ENCODE measurements around the gene NPAS3.

The NPAS3 gene

DNA sequence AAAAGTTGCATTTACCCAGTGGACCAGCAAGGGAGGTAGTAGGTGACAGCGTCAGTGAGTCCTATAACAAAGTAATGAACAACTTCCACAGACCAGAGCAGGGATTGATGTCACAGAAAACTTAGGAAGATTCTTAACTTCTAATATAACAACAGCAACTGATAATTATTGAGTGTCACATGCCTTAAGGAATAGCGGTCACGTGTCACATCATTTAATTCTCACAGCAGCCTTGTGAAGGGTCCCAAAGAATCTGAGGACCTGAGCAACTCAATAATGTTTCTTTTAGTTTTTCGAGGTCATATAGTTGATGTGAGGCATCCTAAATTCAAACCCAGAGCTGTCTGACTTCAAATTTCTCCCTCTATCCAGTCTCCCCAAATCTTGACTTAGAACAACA is 590.0 kb downstream of the NPAS3 start:
- DNase-seq, result no peak

DNA sequence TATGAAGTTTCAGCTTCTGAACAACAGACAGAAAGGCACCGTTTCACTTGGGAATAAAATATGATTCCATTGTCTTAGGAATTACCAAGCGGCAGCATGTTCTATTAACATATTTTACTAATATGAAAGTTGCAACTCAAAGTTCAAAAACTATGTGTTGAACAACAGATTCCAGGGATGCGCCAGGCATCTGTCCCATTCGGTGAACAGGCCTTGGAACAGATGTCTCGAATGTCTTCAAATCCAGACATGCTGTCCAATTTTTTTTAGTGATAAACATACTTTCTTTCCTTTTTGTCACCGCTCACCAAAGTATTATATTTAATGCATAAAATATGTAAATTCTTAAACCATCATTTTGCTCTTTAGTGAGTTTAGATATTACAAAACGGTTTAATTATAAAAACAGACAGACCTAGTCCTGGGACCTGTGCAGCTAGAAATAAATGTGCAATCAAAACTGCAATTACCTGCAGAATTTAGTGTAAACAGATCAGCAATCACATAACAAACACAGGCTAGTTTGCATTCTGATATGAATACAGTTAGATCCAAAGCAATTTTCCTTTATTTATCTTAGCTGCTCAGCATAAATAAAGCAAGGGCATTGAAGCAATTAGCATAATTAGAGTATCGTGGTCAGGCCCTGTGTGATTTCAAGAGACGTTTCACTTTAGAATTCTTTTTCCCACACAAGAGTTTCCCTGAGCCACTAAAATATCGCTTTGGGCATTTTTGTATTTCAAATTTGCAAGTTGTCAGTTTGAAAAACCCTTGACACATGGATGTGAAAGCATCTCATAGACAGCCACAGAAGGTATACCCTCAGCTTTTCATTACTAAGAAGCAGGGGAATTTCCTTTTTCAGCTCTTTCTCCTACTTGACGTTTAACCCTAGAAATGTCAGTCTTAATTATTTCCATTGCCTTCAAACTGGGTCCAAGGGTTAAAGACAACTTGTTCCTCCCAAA is 591.4 kb downstream of the NPAS3 start:
- no peak for DNase-seq

DNA sequence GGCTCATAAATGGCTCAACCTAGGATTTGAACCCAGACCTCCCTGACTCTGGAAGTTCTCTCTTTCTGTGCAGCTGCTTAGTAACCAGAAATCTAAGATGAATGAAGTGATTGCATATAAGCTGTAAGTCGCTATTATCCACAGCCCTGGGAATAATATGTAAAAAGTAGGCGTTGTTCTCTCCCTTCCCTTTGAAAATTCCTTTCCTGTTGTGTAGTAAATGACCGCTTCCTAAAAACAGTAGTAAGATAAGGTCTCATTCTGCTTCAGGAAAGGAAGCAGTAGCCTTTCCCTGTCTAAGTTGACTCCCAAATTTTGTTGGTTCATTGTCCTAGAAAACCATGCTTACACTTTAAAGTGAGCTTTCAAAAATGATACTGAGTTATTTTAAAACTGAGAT is 593.9 kb downstream of the NPAS3 start:
- no peak for DNase-seq

DNA sequence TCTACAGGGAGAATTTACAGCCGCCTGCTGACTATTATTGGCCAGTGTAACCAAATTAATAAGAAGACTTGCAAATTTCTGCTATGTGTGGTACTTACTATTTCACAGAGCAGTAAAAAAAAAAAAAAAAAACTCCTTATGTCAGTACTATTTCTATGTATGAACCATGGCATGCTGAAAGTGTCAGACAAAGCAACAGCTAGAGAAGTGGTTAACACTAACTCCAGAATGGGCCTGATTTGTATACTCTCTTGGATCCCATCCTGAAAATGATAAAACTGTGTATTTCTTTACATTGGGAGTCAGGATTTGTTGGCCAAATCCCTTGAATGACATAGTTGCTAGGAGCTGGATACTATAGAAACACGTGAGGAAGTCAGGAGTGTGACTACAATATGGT is 595.4 kb downstream of the NPAS3 start:
- DNase-seq, result no peak

DNA sequence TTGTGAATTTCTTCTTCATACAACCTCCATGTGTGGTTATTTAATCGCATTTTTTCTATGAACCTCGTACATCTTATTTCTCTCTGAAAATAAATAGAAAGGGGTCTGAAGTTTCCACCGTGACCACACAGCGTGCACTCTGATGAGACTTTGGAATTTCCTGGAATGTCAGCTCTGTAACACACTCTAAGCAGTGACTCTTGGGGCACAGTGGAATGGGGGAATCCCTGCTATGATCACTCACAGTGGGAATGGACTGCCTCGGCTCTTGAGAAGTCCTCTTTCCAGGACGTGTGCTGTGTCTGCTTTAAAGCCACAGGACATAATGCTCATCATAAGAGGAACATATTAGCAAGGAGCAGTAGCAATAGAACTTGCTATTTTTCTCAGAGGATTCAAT is 596.0 kb downstream of the NPAS3 start:
- DNase-seq, result no peak

DNA sequence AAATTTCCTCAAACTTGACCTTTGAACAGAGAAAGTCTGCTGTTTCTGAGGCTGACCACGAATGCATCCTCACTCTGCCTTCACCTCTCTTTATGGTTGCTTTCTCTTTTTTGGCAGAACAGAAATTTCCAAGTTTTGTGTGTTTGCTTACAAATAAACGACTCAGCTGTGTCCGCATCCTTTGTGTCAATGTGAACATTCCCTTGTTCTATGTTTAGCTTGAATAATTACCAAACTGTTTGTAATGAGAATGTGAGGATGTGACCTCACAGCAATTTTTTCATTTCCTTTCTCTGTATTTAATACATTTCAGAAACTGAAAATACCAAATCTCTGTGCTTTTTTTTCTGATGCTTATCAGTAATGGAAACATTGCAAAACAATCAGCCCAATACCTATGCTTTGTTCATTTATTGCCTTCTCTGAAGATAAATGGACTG is 601.3 kb downstream of the NPAS3 start:
- no peak for DNase-seq

DNA sequence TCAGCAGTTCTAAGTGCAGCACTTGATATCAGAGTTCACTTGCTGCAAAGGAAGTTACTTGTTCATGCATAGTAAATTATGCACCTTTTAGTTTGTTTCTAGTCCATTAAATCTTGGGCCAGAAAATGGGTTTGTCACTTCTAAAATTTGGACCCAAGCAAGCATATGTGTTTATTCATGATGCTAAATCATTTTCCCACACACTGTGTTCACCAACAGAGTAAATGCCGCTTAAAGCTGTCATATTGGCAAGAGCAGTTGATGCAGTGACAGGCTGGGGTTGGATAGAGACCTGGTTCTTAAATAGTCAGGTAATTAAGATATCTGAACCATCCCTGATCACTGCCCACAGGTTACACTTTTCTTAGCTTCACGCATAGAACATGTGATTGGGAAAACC is 602.5 kb downstream of the NPAS3 start:
- DNase-seq, result no peak

DNA sequence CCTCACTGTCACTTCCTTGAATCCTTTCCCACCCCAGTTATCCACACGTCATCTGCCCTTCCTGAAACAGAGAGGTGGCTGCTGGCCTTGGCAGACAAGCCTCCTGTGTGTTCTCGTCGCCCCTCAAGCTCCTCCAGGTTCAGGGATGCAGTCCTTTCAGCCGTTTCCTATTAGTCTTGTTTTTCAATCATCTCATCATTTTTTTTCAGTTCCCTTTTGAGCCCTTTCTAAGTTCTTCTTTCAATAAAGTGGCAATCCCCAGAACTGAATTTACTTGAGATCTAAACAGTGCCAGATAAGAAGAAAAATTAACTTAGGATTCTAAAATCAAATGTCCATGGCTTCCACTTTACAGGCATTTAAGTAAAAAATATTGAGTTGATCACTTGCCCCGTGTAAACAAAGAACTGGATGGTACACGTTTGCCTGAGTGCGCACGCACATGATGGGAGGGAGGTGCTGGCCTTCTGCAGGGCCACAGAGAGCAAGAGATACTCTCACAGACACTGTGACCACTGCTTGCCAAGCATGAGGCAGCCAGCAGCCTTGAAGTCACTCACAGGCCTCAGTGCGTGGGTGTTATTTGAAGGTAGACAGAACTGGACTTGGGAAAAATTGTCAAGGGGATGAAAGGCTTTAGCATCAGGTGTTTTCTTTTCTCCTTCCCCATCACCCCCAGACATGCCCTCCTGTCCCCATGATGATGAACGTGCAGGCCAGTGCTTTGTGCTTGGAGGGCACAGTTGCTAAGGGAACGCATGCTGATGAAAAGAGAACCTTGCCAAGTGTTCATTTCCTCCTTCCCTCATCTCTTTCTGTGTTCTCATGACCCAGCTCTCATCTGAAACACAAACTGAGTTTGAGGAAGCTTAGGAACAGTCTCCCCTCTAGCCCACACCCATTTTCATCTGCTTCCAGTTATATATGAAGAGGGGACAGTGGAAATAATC is 603.9 kb downstream of the NPAS3 start:
- DNase-seq, result no peak

DNA sequence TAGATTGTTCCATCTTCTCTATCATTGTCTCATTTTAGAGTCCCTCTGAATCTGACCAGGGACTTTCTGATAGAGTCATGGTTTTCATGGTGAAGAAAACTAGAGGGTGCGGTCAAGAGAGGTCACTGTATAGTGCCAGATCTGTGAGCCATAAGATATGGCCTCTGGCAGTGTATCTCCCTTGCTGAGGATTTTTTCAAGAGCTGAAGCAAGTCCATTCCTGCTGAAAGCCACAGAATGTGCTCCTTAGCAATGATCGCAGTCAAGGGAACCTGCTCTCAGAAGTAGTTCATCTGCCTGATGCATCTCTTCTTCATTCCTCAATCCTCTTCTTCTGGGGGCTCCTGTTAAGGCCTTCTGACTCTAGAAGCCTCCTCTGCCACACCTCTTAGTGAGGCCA is 607.0 kb downstream of the NPAS3 start:
- no peak for DNase-seq

DNA sequence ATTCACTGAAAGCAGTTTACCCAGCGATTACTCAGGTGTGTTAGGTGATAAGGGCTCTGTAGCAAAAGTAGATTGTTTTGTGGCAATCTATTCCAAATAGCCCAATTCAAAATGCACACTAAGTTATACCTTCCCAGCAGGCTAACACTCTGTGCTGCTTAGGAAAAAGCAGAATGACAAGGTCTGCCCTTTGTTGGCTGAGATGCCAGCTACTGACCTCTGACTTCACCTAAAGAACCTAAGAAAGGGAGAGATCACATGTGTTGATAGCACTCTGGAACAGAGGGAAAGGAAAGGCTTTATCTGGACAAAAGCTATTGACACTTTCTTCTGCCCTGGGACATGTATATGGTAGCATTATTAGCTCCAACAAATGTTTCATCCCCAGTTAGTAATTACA is 609.9 kb downstream of the NPAS3 start:
- no peak for DNase-seq

DNA sequence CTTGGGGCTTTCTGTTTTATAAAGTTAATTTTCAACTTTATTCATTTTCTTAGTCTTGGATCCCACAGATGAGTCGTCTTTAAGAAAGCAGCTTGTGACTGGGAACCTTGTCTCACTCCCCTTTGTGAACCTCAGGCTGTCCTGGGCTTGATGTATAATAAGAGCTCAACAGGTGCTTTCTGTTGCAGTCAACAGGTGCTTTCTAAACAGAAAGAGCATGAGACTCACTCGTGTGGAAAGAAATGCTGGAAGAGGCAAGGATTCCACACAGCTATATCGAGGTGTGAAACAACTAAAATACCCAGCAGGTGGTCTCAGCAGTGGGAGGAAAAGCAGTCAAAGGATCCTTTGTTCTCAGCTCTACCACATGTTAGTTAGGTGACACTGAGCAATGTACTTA is 613.3 kb downstream of the NPAS3 start:
- no peak for DNase-seq

DNA sequence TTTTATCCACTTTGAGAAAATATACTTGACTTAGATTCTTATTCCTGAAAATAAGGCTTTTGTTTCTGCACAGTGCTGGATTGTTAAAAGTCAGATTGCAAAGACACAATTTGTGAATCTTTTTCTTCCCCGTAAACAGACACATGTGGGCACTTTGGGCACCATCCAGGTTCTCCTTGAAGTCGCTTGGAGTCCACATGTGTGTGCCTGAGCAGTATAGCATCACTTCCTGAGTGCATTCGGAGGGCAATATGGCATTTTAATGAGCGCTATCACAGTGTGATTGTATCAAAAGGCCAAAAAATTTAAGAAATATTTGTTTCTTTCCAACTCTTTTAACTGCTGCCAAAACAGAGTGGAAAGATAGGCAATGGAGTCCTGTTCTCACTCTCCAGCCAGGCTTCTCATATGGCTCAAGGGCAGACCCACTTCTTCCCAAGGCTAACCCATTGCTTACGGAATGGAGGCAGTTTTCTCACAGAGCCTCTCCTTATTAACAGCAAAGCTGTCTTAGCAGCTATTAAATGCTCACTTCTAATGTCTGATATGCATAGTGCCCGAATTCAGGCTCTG is 615.1 kb downstream of the NPAS3 start:
- DNase-seq, result no peak

DNA sequence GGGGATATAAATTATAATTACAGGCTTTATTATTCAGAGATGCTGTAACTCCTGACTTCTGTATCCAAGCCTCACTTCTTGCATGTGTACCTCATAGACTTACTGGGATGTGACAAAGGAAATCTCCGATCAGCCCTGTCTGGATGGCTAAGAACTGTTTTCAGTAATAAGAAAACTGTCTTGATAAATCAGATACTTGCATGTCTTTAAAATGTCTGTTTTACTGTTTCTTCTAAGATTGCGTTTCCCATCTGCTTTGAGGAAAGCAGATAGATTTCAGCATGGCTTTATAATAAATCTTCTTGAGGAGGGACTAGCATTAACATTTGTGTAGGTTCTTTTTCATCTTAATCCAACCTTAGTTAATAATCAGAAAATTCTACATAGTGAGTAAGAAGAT is 616.3 kb downstream of the NPAS3 start:
- DNase-seq, result no peak

DNA sequence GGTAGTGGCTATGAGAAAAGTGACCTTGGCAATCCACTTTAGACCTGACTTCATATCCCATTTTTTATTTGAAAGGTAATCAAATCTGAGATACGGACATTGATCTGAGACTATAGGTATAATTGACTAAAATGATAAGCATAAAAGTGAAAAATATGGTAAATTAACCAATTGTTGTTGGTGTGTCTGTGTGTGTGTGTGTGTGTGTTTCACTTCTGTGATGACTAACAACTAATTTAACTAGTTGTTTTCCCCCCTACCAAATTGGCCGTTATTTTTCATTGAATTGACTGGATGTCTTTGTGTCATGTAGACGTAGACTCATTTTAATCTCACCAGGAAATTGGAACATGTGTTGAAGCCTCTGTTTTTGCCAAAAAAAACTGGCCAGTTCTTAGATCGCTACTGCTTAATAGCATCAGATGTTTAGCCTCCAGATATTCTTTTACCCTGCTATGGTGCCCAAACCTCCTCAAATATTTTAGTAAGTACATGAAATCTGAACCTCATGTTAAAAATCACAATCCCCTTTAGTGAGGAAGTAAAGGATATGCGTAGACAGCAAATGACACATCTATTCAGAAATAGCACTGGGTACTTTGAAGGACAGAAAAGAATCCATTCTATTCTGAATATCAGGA is 617.2 kb downstream of the NPAS3 start:
- no peak for DNase-seq

DNA sequence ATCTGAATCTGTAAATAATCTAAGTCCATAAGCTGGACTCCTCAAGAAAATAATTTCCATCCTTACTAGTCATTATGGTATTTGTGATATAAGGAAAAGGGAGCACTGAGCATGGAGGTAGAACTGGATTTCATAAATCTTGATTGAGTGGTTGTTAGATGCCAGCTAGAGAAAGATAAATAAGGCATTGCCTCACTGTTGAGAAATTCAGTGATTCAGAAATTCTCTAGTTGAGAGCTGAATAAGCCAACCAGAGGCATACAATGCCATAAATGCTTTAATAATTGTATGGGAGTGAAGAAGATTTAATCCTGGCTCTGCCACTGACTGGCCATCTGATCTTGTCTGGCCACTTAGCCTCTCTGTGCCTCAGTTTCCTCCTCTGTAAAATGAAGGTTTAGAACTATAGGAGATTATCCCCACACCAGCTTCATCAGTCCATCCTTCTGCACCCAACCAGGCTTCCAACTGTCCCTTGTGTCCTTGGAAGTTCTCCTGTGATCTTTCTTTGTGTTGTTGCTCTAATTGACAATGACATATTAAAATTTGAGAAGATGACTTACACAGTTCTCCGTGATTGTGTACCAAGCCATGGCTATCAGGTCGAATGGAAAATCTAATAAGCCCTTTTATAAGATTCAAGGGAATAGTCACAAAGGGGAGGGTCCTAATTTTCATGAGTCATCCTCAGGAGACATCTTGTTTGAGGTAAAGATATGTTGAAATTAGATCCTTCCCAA is 617.9 kb downstream of the NPAS3 start:
- DNase-seq, result no peak

DNA sequence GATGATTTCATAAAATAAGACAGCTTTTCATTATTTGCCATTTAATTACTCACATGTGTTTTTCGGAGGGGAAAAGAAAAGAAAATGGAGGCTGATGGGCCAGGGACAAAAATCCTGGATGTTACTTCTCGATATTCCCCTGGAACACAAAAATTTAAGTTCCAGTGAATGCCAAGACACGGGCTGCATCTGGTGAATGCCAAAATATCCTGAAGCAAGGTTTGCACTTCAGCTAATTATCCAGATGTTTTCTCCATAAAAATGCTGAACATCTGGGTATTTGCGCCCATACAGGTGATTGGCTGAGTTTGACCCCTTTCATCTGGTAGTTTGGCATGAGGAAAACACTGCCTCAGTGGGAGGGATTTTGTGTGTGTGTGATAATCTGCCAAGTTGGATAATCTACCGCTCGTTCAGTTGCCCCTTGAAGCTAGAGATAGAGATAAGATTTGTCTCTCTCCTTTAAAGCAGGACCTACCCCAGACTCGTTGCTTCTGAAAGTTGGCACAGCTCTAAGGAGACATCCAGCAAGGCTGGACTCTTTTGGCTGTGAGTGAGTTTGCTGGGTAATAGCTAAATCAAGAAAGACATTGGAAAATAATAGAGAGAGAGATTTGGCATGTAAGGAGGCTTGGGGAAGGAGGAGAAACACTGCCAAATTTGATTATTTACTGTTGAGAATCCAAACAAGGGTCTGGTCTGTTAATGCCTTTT is 622.2 kb downstream of the NPAS3 start:
- no peak for DNase-seq

DNA sequence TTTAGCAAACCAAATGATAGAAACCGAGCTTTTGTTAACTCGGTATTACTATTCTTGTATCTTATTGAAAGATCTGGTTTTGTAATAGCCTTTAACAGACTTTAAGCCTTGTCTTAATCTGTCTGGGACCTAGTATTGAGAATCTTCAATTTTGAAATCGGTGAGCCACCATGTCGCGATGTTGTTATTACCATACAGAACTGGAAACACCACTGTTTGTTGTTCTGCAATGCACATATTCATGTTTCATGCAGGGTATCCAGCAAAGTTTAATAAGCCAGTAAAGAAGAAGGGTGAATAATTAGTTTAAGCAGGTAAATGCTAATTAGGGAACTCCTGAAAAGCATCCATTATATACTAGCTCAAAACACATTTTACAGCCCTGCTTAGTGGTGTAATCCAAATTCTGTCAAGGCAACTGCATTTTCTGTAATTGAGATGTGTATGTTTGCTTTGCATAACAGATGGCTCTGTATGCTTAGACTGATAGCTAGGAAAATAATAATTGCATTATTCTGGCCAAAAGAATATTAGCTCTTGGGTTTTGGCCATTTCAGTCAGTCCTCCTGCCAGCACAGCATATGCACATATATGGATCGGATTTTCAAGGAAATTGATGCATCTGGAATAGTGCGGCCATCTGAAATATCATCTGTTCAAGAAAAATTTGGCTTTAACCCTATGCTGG is 623.0 kb downstream of the NPAS3 start:
- DNase-seq, result no peak

DNA sequence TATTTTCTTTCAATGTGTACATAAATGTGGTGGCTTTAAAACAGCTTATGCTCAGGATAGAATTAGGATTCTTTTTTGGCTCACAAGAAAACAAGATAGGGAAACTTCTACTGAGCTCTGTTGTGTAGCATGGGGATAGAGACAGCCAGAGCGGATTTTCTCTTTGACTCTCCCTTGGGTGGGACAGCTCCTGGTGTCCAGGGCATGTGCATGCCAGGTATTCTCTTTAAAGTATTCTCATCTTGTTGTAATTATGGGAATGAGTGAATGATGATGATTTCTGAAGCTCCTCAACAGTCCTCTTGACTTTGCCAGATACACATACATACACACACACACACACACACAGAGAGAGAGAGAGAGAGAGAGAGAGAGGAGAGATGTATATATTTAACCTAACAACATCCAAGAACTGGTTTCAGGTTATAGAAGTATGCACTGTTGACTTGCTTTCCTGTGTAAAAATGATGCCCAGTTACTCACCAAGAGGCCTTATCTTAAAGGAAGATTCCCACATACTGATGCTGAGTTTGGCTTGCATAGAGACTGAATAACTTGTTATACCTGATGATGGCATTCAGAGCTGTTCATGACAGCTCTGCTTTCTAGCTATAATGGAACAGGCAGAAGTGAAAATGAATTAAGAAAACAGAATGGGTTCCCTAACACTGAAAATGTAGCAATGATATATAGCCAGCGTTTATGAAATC is 624.7 kb downstream of the NPAS3 start:
- DNase-seq, result no peak

DNA sequence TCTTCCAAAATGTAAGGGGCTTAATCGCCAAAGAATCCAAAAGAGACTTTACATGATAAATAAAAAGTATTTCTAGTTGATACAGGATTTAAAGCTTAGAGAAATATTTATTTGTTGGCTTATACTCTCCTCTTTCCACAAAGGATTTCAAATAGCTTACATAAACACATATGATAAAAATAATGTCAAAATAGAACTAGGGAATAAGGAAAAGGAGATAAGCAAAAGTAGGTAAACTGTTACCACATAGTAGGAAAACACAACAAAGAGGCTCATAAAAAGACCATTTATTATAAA is 625.2 kb downstream of the NPAS3 start:
- no peak for DNase-seq

All from stimulated activated naive CD4-positive, alpha-beta T cell treated with Interleukin-2 at 50 U/mL for 16 hours (primary cell).